H9 (cell line): ENCODE data around the gene YAF2. TPM values are rescaled to one million over a fixed set of nuclear protein-coding genes. Genes with fewer than 3 reads are reported as not detected.

Source experiments
- DNase-seq: peaks from one replicate; pipeline ENCODE4 v3.0.0-alpha.2; 2017
- H2AFZ ChIP-seq: one replicate; pipeline ENCODE4 v1.6.1; 2013; ENCODE audit warnings: mild to moderate bottlenecking, low read length, control low read depth, moderate library complexity
- H2AK5ac ChIP-seq: 2 replicates; pipeline ENCODE4 v1.6.1; 2013; ENCODE audit warnings: low read length, control low read depth, mixed read lengths; ENCODE audit not compliant: insufficient read length
- H2BK120ac ChIP-seq: one replicate; pipeline ENCODE4 v1.6.1; 2013; ENCODE audit warnings: low read depth, mild to moderate bottlenecking, low read length, control low read depth, inconsistent platforms; ENCODE audit not compliant: poor library complexity, severe bottlenecking
- H2BK12ac ChIP-seq: 2 replicates; pipeline ENCODE4 v1.6.1; 2013; ENCODE audit warnings: low read length, control low read depth, mixed read lengths, low read depth; ENCODE audit not compliant: insufficient read length
- H2BK15ac ChIP-seq: 2 replicates; pipeline ENCODE4 v1.6.1; 2013; ENCODE audit warnings: low read depth, low read length, control low read depth
- H2BK20ac ChIP-seq: one replicate; pipeline ENCODE4 v1.6.1; 2013; ENCODE audit warnings: low read depth, mild to moderate bottlenecking, low read length, control low read depth, inconsistent platforms; ENCODE audit not compliant: poor library complexity, severe bottlenecking
- H2BK5ac ChIP-seq: 2 replicates; pipeline ENCODE4 v1.6.1; 2013; ENCODE audit warnings: low read length, control low read depth, mixed read lengths; ENCODE audit not compliant: insufficient read length
- H3K14ac ChIP-seq: 2 replicates; pipeline ENCODE4 v1.6.1; 2013; ENCODE audit warnings: low read length, control low read depth; ENCODE audit not compliant: insufficient read depth
- H3K18ac ChIP-seq: 2 replicates; pipeline ENCODE4 v1.6.1; 2013; ENCODE audit warnings: low read depth, mild to moderate bottlenecking, mixed read lengths, low read length, control low read depth; ENCODE audit not compliant: insufficient read length
- H3K23ac ChIP-seq: 2 replicates; pipeline ENCODE4 v1.6.1; 2013; ENCODE audit warnings: low read length, control low read depth, mixed read lengths, low read depth; ENCODE audit not compliant: insufficient read length
- H3K23me2 ChIP-seq: 2 replicates; pipeline ENCODE4 v1.6.1; 2013; ENCODE audit warnings: low read depth, mild to moderate bottlenecking, mixed read lengths, low read length, control low read depth; ENCODE audit not compliant: insufficient read length, poor library complexity, severe bottlenecking
- H3K27ac ChIP-seq: 2 replicates; pipeline ENCODE4 v1.5.1; 2013; ENCODE audit warnings: low read length, control low read depth, mixed read lengths, low read depth; ENCODE audit not compliant: insufficient read length
- H3K27me3 ChIP-seq: 2 replicates; pipeline ENCODE4 v1.6.1; 2013; ENCODE audit warnings: low read length, control low read depth, inconsistent platforms; ENCODE audit not compliant: insufficient read depth
- H3K4ac ChIP-seq: 2 replicates; pipeline ENCODE4 v1.6.1; 2013; ENCODE audit warnings: low read depth, mild to moderate bottlenecking, control low read depth, inconsistent platforms, low read length, moderate library complexity
- H3K4me1 ChIP-seq: 2 replicates; pipeline ENCODE4 v1.6.1; 2013; ENCODE audit warnings: low read length, control low read depth, inconsistent platforms; ENCODE audit not compliant: insufficient read depth
- H3K4me2 ChIP-seq: 2 replicates; pipeline ENCODE4 v1.6.1; 2013; ENCODE audit warnings: low read length, control low read depth, mixed read lengths; ENCODE audit not compliant: insufficient read length, insufficient read depth
- H3K56ac ChIP-seq: 2 replicates; pipeline ENCODE4 v1.6.1; 2013; ENCODE audit warnings: low read depth, mild to moderate bottlenecking, mixed read lengths, low read length, control low read depth; ENCODE audit not compliant: insufficient read length
- H3K79me1 ChIP-seq: 2 replicates; pipeline ENCODE4 v1.6.1; 2013; ENCODE audit warnings: low read depth, mild to moderate bottlenecking, moderate library complexity, low read length, control low read depth, inconsistent platforms; ENCODE audit not compliant: insufficient read depth, poor library complexity, severe bottlenecking
- H3K79me2 ChIP-seq: 2 replicates; pipeline ENCODE4 v1.6.1; 2013; ENCODE audit warnings: low read length, control low read depth, inconsistent platforms; ENCODE audit not compliant: insufficient read depth
- H3K9ac ChIP-seq: 2 replicates; pipeline ENCODE4 v1.6.1; 2013; ENCODE audit warnings: low read length, control low read depth, mixed read lengths; ENCODE audit not compliant: insufficient read length; ENCODE audit errors: extremely low read depth
- H3K9me3 ChIP-seq: one replicate; pipeline ENCODE4 v1.6.1; 2013; ENCODE audit warnings: low read depth, low read length, inconsistent platforms; ENCODE audit not compliant: control insufficient read depth
- H3T11ph ChIP-seq: one replicate; pipeline ENCODE4 v1.6.1; 2013; ENCODE audit warnings: mild to moderate bottlenecking, low read length, control low read depth, inconsistent platforms
- H4K20me1 ChIP-seq: one replicate; pipeline ENCODE4 v1.6.1; 2013; ENCODE audit not compliant: control insufficient read depth, insufficient read length, insufficient read depth
- H4K5ac ChIP-seq: 2 replicates; pipeline ENCODE4 v1.6.1; 2013; ENCODE audit warnings: low read depth, mild to moderate bottlenecking, mixed read lengths, low read length, control low read depth; ENCODE audit not compliant: insufficient read length
- H4K8ac ChIP-seq: replicated peaks from 2 replicates; pipeline ENCODE4 v1.6.1; 2013; ENCODE audit warnings: low read length, control low read depth, mixed read lengths, low read depth; ENCODE audit not compliant: insufficient read length
- H4K91ac ChIP-seq: 2 replicates; pipeline ENCODE4 v1.6.1; 2013; ENCODE audit warnings: low read depth, mild to moderate bottlenecking, moderate library complexity, mixed read lengths, low read length, control low read depth; ENCODE audit not compliant: insufficient read length
- H3K27ac Mint-ChIP-seq, 3 experiments: 2 replicates in 2 of 3; 3 replicates in 1 of 3; pipeline ENCODE4 v1.8.0; 2020 to 2021; ENCODE audit warnings: mixed read lengths in 3 of 3, mild to moderate bottlenecking in 1 of 3, moderate library complexity in 1 of 3
- H3K27me3 Mint-ChIP-seq: 2 replicates; pipeline ENCODE4 v1.8.0; 2021; ENCODE audit warnings: low read depth, mild to moderate bottlenecking, moderate library complexity, mixed read lengths
- H3K36me3 Mint-ChIP-seq, 3 experiments: 2 replicates in 2 of 3; 3 replicates in 1 of 3; pipeline ENCODE4 v1.8.0; 2020 to 2021; ENCODE audit warnings: low read depth in 3 of 3, mixed read lengths in 3 of 3; ENCODE audit not compliant: insufficient read depth in 1 of 3
- H3K4me1 Mint-ChIP-seq, 2 experiments: 2 replicates each; pipeline ENCODE4 v1.8.0; 2020; ENCODE audit warnings: mixed read lengths in 2 of 2
- H3K4me3 Mint-ChIP-seq, 2 experiments: 2 replicates in 1 of 2; 3 replicates in 1 of 2; pipeline ENCODE4 v1.8.0; 2020 to 2021; ENCODE audit warnings: mild to moderate bottlenecking in 2 of 2, mixed read lengths in 2 of 2, moderate library complexity in 1 of 2
- H3K9me3 Mint-ChIP-seq, 2 experiments: 2 replicates in 1 of 2; 3 replicates in 1 of 2; pipeline ENCODE4 v1.8.0; 2020; ENCODE audit warnings: mild to moderate bottlenecking in 2 of 2, mixed read lengths in 2 of 2, moderate library complexity in 1 of 2
- WGBS: extraction: QIAGEN DNeasy Blood & Tissue Kit; methylation state at CpG from one replicate; pipeline ENCODE4 v1.1.7; 2013; ENCODE audit warnings: missing lambda C conversion rate, low lambda C conversion rate, mixed read lengths; ENCODE audit not compliant: insufficient read length; ENCODE audit errors: extremely low coverage; 5-methylcytosine and 5-hydroxymethylcytosine counted together
- total RNA-seq: library from RNA; stranded (reverse); gene quantifications from 2 replicates; pipeline ENCODE4 v1.2.1, GENCODE V29; 2021
- TF ChIP-seq, protein P1 (sequence below): fragments of 200-600 bp; sonication (generic); conservative IDR thresholded peaks from 3 replicates; pipeline ENCODE4 v1.8.0; 2021; ENCODE audit warnings: antibody characterized with exemption, mild to moderate bottlenecking

YAF2 gene
- total RNA-seq, 1 experiment from 2014 or later, result 1.9 TPM

DNA sequence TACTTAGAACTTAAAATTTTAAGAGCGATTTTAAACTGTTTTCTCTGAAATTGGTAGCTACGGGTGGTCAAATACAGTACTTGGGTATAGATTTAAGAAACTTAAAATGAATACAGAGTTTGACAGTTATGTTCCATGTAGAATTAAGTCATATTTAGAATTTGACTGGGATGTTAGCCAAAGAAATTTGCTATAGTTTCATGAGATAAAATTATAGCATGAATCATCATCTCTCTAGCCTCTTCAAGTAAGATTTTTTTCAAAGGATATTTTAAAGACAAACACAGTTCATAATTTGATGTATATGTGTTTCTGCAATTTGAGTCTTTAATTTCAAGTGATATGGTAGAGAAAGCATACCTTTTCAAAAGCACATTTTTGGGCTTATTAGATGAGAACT lies 46.8 kb upstream of the YAF2 start:
- no peaks in the 10 kb centered on the region for H3K4me1 ChIP-seq
- no peak overlapping the region for H2AFZ ChIP-seq
- H4K8ac ChIP-seq, result no peak overlapping the region
- H2BK15ac ChIP-seq, result no peak overlapping the region
- no peak overlapping the region for H3K56ac ChIP-seq
- DNase-seq, result no peak
- no peak overlapping the region for H2BK12ac ChIP-seq
- no peaks in the 10 kb centered on the region for H4K20me1 ChIP-seq
- H3K4me1 Mint-ChIP-seq, result no peaks in the 10 kb centered on the region
- H3K27me3 ChIP-seq, result no peaks in the 10 kb centered on the region
- no peak overlapping the region for H3K18ac ChIP-seq
- H3K23me2 ChIP-seq, result no peaks in the 10 kb centered on the region
- H2BK20ac ChIP-seq, result no peak overlapping the region
- H2AK5ac ChIP-seq, result no peak overlapping the region
- H3K27ac Mint-ChIP-seq, result no peak overlapping the region
- no peak overlapping the region for H3K23ac ChIP-seq
- no peak overlapping the region for H4K91ac ChIP-seq
- H4K5ac ChIP-seq, result no peak overlapping the region
- no peak overlapping the region for H3K4me3 Mint-ChIP-seq
- no peaks in the 10 kb centered on the region for H3K9me3 Mint-ChIP-seq
- H3K27ac ChIP-seq, result no peak overlapping the region
- no CpG with 5 or more reads among the region's 2 CpGs for WGBS
- H3K9ac ChIP-seq, result no peak overlapping the region
- H2BK5ac ChIP-seq, result no peak overlapping the region
- H3K9me3 ChIP-seq, result no peaks in the 10 kb centered on the region
- TF ChIP-seq, protein P1, sequence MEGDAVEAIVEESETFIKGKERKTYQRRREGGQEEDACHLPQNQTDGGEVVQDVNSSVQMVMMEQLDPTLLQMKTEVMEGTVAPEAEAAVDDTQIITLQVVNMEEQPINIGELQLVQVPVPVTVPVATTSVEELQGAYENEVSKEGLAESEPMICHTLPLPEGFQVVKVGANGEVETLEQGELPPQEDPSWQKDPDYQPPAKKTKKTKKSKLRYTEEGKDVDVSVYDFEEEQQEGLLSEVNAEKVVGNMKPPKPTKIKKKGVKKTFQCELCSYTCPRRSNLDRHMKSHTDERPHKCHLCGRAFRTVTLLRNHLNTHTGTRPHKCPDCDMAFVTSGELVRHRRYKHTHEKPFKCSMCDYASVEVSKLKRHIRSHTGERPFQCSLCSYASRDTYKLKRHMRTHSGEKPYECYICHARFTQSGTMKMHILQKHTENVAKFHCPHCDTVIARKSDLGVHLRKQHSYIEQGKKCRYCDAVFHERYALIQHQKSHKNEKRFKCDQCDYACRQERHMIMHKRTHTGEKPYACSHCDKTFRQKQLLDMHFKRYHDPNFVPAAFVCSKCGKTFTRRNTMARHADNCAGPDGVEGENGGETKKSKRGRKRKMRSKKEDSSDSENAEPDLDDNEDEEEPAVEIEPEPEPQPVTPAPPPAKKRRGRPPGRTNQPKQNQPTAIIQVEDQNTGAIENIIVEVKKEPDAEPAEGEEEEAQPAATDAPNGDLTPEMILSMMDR, result no peak
- no peaks in the 10 kb centered on the region for H3K79me2 ChIP-seq
- H3K4ac ChIP-seq, result no peak overlapping the region
- no peaks in the 10 kb centered on the region for H3K36me3 Mint-ChIP-seq
- no peak overlapping the region for H3K4me2 ChIP-seq
- peaks cover 17% of the 10 kb centered on the region for H3K27me3 Mint-ChIP-seq
- no peak overlapping the region for H3T11ph ChIP-seq
- H3K14ac ChIP-seq, result no peak overlapping the region
- H2BK120ac ChIP-seq, result no peak overlapping the region
- no peaks in the 10 kb centered on the region for H3K79me1 ChIP-seq
